ENCODE results near the gene ALPG.

The ALPG gene

GRCh38 chr2:232460171-232460570, 53.5 kb downstream of the ALPG start:
- DNase-seq: no peak

All from NCI-H524 treated with DMSO at 0.1 percent for 48 hours (cell line).